ENCODE data around the gene C19orf73. TPM values are rescaled to one million over a fixed set of nuclear protein-coding genes. Genes with fewer than 3 reads are reported as not detected.
A peak's percentile ranks its signal among the peaks of the same experiment; 100 is the strongest.
"Not testable (repeated sequence)": the region's sequence is repeated elsewhere in the genome, so short reads cannot be mapped to it uniquely, and the experiment has no call there.

C19orf73 gene
- total RNA-seq, 1 donor from 2014 or later, result 1.2 TPM

- DNase-seq (ENCODE audit: low spot score in 2 of 2), result no peak
- no peak for FAIRE-seq
Measured at GRCh38 chr19:49125025-49125731, 6.2 kb upstream of the C19orf73 start.

GRCh38 chr19:49123285-49123684 is 4.3 kb upstream of the C19orf73 start:
- not testable (repeated sequence) for FAIRE-seq; DNase-seq (ENCODE audit: low spot score in 2 of 2)

GRCh38 chr19:49121841-49122240 is 2.9 kb upstream of the C19orf73 start:
- DNase-seq (ENCODE audit: low spot score in 2 of 2); FAIRE-seq: not testable (repeated sequence)

- no peak for FAIRE-seq
Measured at GRCh38 chr19:49120868-49121267, 1.9 kb upstream of the C19orf73 start.

GRCh38 chr19:49120325-49120683 is 1.4 kb upstream of the C19orf73 start:
- DNase-seq (ENCODE audit: low spot score in 2 of 2) (no peak), FAIRE-seq (no peak)

More at GRCh38 chr19:49120868-49121267, 1.9 kb upstream of the C19orf73 start:
- DNase-seq (ENCODE audit: low spot score in 2 of 2), result no peak

- DNase-seq (ENCODE audit: low spot score in 2 of 2) (peak; percentile 66 to 75), FAIRE-seq (no peak)
Measured at GRCh38 chr19:49119411-49120324, 725 bp upstream of the C19orf73 start, which contains the start of gene PPFIA3. Gene PPFIA3 (plus strand): TSS chr19:49119544. CDS start chr19:49127874, 8,330 bp downstream.

GRCh38 chr19:49117677-49118564 is 1.0 kb downstream of the C19orf73 start:
- DNase-seq (ENCODE audit: low spot score in 2 of 2) (no peak), FAIRE-seq (no peak)

- DNase-seq (ENCODE audit: low spot score in 2 of 2) (no peak), FAIRE-seq (no peak)
Measured at GRCh38 chr19:49116544-49116943, 2.4 kb downstream of the C19orf73 start.

- no peak for FAIRE-seq
- DNase-seq (ENCODE audit: low spot score in 2 of 2), result peak; percentile 63 to 81
Measured at GRCh38 chr19:49114630-49115363, 4.1 kb downstream of the C19orf73 start.

- FAIRE-seq (no peak), DNase-seq (ENCODE audit: low spot score in 2 of 2) (peak; percentile 90 to 95)
Measured at GRCh38 chr19:49113762-49114629, 4.9 kb downstream of the C19orf73 start, which contains the start of gene LIN7B. Gene LIN7B (plus strand): TSS chr19:49114370. CDS start chr19:49114405, 35 bp downstream.

GRCh38 chr19:49111218-49111998 is 7.5 kb downstream of the C19orf73 start:
- DNase-seq (ENCODE audit: low spot score in 2 of 2) (no peak), FAIRE-seq (no peak)

- DNase-seq (ENCODE audit: low spot score in 2 of 2) (no peak), FAIRE-seq (no peak)
Measured at GRCh38 chr19:49110567-49110966, 8.4 kb downstream of the C19orf73 start.

- DNase-seq (ENCODE audit: low spot score in 2 of 2), result no peak
- no peak for FAIRE-seq
Measured at GRCh38 chr19:49109569-49110233, 9.2 kb downstream of the C19orf73 start.

- no peak for FAIRE-seq
- no peak for DNase-seq (ENCODE audit: low spot score in 2 of 2)
Measured at GRCh38 chr19:49109051-49109450, 9.9 kb downstream of the C19orf73 start.

GRCh38 chr19:49107625-49108459 is 11.1 kb downstream of the C19orf73 start:
- DNase-seq (ENCODE audit: low spot score in 2 of 2) (no peak), FAIRE-seq (no peak)

GRCh38 chr19:49106648-49107135 is 12.3 kb downstream of the C19orf73 start:
- DNase-seq (ENCODE audit: low spot score in 2 of 2) (no peak), FAIRE-seq (no peak)
